Small intestine (tissue), 7 donors: ENCODE data around the gene LDHAL6B. TPM values are rescaled to one million over a fixed set of nuclear protein-coding genes. Genes with fewer than 3 reads are reported as not detected.
A peak's percentile ranks its signal among the peaks of the same experiment; 100 is the strongest.

Experiments
- DNase-seq, 2 donors: peaks; one replicate each; pipeline versions ENCODE4 v3.0.0 to v3.0.0-alpha.2; 2013
- FAIRE-seq: peaks from 2 replicates; lab custom pipeline; 2012; peaks lifted over from hg19 to GRCh38; lab: Jason Lieb, UNC
- H3K27ac ChIP-seq, 3 donors: one replicate each; pipeline ENCODE4 v1.5.1; 2013; ENCODE audit warnings: low read length in 2 of 3, mild to moderate bottlenecking in 2 of 3, control low read depth in 1 of 3, inconsistent platforms in 1 of 3, low read depth in 1 of 3, moderate library complexity in 1 of 3
- H3K27me3 ChIP-seq, 3 donors: one replicate each; pipeline ENCODE4 v1.6.1; 2013; ENCODE audit warnings: low read length in 3 of 3, inconsistent platforms in 1 of 3; ENCODE audit not compliant: control insufficient read depth in 3 of 3, insufficient read depth in 3 of 3
- H3K36me3 ChIP-seq, 3 donors: one replicate each; pipeline ENCODE4 v1.6.1; 2013; ENCODE audit warnings: low read length in 3 of 3, inconsistent platforms in 1 of 3, low read depth in 1 of 3, mild to moderate bottlenecking in 1 of 3, moderate library complexity in 1 of 3; ENCODE audit not compliant: control insufficient read depth in 3 of 3, insufficient read depth in 2 of 3
- H3K4me1 ChIP-seq, 3 donors: one replicate each; pipeline ENCODE4 v1.6.1; 2013; ENCODE audit warnings: low read length in 2 of 3, inconsistent platforms in 1 of 3, low read depth in 1 of 3, mild to moderate bottlenecking in 1 of 3, moderate library complexity in 1 of 3; ENCODE audit not compliant: control insufficient read depth in 3 of 3, insufficient read depth in 2 of 3
- H3K4me3 ChIP-seq, 3 donors: one replicate each; pipeline ENCODE4 v1.5.1; 2013; ENCODE audit warnings: low read length in 3 of 3, control low read depth in 1 of 3, inconsistent platforms in 1 of 3, low read depth in 1 of 3, mild to moderate bottlenecking in 1 of 3, moderate library complexity in 1 of 3
- H3K9me3 ChIP-seq, 2 donors: one replicate each; pipeline ENCODE4 v1.6.1; 2013; ENCODE audit warnings: low read depth in 1 of 2, low read length in 1 of 2; ENCODE audit not compliant: control insufficient read depth in 2 of 2, insufficient read depth in 1 of 2
- WGBS, 3 donors: extraction: QIAGEN DNeasy Blood & Tissue Kit; methylation state at CpG; one replicate each; pipeline ENCODE4 v1.1.7; 2013; 5-methylcytosine and 5-hydroxymethylcytosine counted together
- polyA plus RNA-seq, 4 donors: library from polyadenylated mRNA; stranded (reverse) in 3 of 4; unstranded in 1 of 4; fragments of 200-250 nt in 3 of 4; fragments of 120-200 nt in 1 of 4; gene quantifications; one replicate each; pipeline versions ENCODE4 v1.2.1 to v1.2.3, GENCODE V29; 2013
- donor health status: healthy with polysubstance abuse.
- donor health status: control.
- donor health status: control.
- donor health status: Bipolar disorder and iron deficiency.
- donor health status: healthy.

LDHAL6B gene
- polyA plus RNA-seq, 4 donors: 0.69 TPM; not detected in 3

GRCh38 chr15:59255680-59256336 is 49.2 kb downstream of the LDHAL6B start:
- WGBS, 3 donors: 17 to 53% (median 34%) methylated on average over 7 of the region's 7 CpGs
- H3K9me3 ChIP-seq: no peaks in the 10 kb centered on the region
- H3K27ac ChIP-seq: peak overlapping the region; percentile 50 to 89 (median 88)
- peak; percentile 94 to 95 for DNase-seq
- FAIRE-seq: peak; percentile 53
- no peak overlapping the region for H3K4me3 ChIP-seq
- H3K4me1 ChIP-seq: peaks cover 0 to 37% (median 4%) of the 10 kb centered on the region in 3 donors
- H3K36me3 ChIP-seq: peaks cover 0 to 24% (median 0%) of the 10 kb centered on the region in 3 donors
- H3K27me3 ChIP-seq: no peaks in the 10 kb centered on the region

- Histone ChIP-seq H3K27ac (peak overlapping the region in 2 of 3 donors; percentile 65 to 70), H3K4me3 (no peak overlapping the region), H3K4me1 (peaks cover 0 to 37% (median 4%) of the 10 kb centered on the region in 3 donors), H3K9me3 (no peaks in the 10 kb centered on the region), H3K36me3 (peaks cover 0 to 23% (median 0%) of the 10 kb centered on the region in 3 donors), H3K27me3 (no peaks in the 10 kb centered on the region)
- no peak for FAIRE-seq
- WGBS, 3 donors: 16 to 52% (median 36%) methylated on average over 8 of the region's 8 CpGs
- peak; percentile 53 to 70 for DNase-seq
These were observed 49.8 kb downstream of the LDHAL6B start for GRCh38 chr15:59256482-59256881.

GRCh38 chr15:59257140-59257539 is 50.5 kb downstream of the LDHAL6B start:
- WGBS, 3 donors: 70 to 74% (median 73%) methylated on average over 4 of the region's 4 CpGs
- Histone ChIP-seq H3K27ac (peak overlapping the region in 1 of 3 donors; percentile 70), H3K36me3 (peaks cover 0 to 27% (median 0%) of the 10 kb centered on the region in 3 donors), H3K4me1 (peaks cover 0 to 37% (median 4%) of the 10 kb centered on the region in 3 donors), H3K9me3 (no peaks in the 10 kb centered on the region), H3K4me3 (no peak overlapping the region), H3K27me3 (no peaks in the 10 kb centered on the region)
- DNase-seq (no peak), FAIRE-seq (no peak)

Other genes starting within 250 kb of the LDHAL6B start
- 10 to 100 TPM in 2 of 4 donors, 1 to 10 TPM in 2; 7.0 to 28.0 (median 8.8) TPM for gene RNF111, start 219.2 kb upstream of the LDHAL6B start, polyA plus RNA-seq
- gene CCNB2, start 101.7 kb upstream of the LDHAL6B start, polyA plus RNA-seq: 10 to 100 TPM in 2 of 4 donors, 1 to 10 TPM in 2; 3.4 to 48.3 (median 14.4) TPM
- 100 to 1,000 TPM in 2 of 4 donors, 10 to 100 TPM in 2; 32.3 to 164 (median 104) TPM for gene MYO1E, start 166.0 kb downstream of the LDHAL6B start, polyA plus RNA-seq
- 1 to 10 TPM in 3 of 4 donors, not detected in 1; 1.1 to 7.1 (median 2.7) TPM for gene FAM81A, start 231.3 kb downstream of the LDHAL6B start, polyA plus RNA-seq